HepG2 (cell line): Measurements from ENCODE around the gene C19orf38. TPM values are rescaled to one million over a fixed set of nuclear protein-coding genes. Genes with fewer than 3 reads are reported as not detected.

Experiments used
- CEBPG ChIP-seq: IDR thresholded peaks from 2 replicates; pipeline ENCODE4 v1.6.1; 2016
- KDM6A ChIP-seq: IDR thresholded peaks from 2 replicates; pipeline ENCODE4 v1.6.1; 2016; ENCODE audit warnings: low read depth
- NFYB ChIP-seq: sonication (generic); formaldehyde crosslinking; IDR thresholded peaks from 2 replicates; pipeline ENCODE4 v1.4.0; 2020; ENCODE audit warnings: missing genetic modification reagents
- POLR2A ChIP-seq, 2 experiments: IDR thresholded peaks; 2 replicates each; pipeline ENCODE4 v1.6.1; 2011; ENCODE audit warnings: low read depth in 2 of 2, low read length in 2 of 2, mild to moderate bottlenecking in 1 of 2, moderate library complexity in 1 of 2; ENCODE audit not compliant: insufficient read depth in 1 of 2
- TEAD3 ChIP-seq: optimal IDR thresholded peaks from 2 replicates; pipeline ENCODE3; 2016; ENCODE audit warnings: borderline replicate concordance
- THYN1 ChIP-seq: sonication (generic); formaldehyde crosslinking; IDR thresholded peaks from 2 replicates; pipeline ENCODE4 v1.8.1; 2023; ENCODE audit warnings: low read depth, mild to moderate bottlenecking, moderate library complexity, missing genetic modification reagents, borderline replicate concordance
- ZBTB8A ChIP-seq: sonication (generic); formaldehyde crosslinking; IDR thresholded peaks from 2 replicates; pipeline ENCODE4 v1.4.0; 2020; ENCODE audit warnings: mild to moderate bottlenecking, low read depth, missing genetic modification reagents, borderline replicate concordance
- ZEB1 ChIP-seq: IDR thresholded peaks from 2 replicates; pipeline ENCODE4 v1.6.1; 2012; ENCODE audit warnings: mild to moderate bottlenecking, low read depth, inconsistent platforms; ENCODE audit not compliant: insufficient replicate concordance
- ZMYM2 ChIP-seq: sonication (generic); formaldehyde crosslinking; IDR thresholded peaks from 2 replicates; pipeline ENCODE4 v1.8.0; 2022; ENCODE audit warnings: mild to moderate bottlenecking, missing genetic modification reagents
- ZNF317 ChIP-seq: sonication (generic); formaldehyde crosslinking; IDR thresholded peaks from 2 replicates; pipeline ENCODE4 v1.5.0; 2020; ENCODE audit warnings: mild to moderate bottlenecking, missing genetic modification reagents
- ZNF337 ChIP-seq: sonication (generic); formaldehyde crosslinking; IDR thresholded peaks from 2 replicates; pipeline ENCODE4 v1.5.1; 2020; ENCODE audit warnings: missing genetic modification reagents, low read depth, mild to moderate bottlenecking, borderline replicate concordance
- ZNF367 ChIP-seq: sonication (generic); formaldehyde crosslinking; IDR thresholded peaks from 2 replicates; pipeline ENCODE4 v1.4.0; 2020; ENCODE audit warnings: missing genetic modification reagents, borderline replicate concordance
- ZNF44 ChIP-seq: sonication (generic); formaldehyde crosslinking; IDR thresholded peaks from 2 replicates; pipeline ENCODE4 v1.5.1; 2020; ENCODE audit warnings: mild to moderate bottlenecking, missing genetic modification reagents
- ZSCAN20 ChIP-seq: sonication (generic); formaldehyde crosslinking; IDR thresholded peaks from 2 replicates; pipeline ENCODE4 v1.4.0; 2020; ENCODE audit warnings: missing genetic modification reagents, mild to moderate bottlenecking, borderline replicate concordance
- polyA plus RNA-seq, 8 experiments: library from polyadenylated mRNA; depleted of rRNA in 3 of 8; stranded (reverse) in 7 of 8; unstranded in 1 of 8; fragments of >200 nt; fragmentation: Illumina TruSeq in 4 of 8; extraction: Trizol in 4 of 8; gene quantifications; 2 replicates each; pipeline versions ENCODE4 v1.2.1 to v1.2.3, GENCODE V29; 2011 to 2016; ENCODE audit warnings: low read depth in 4 of 8, missing spikeins in 1 of 8, mixed read lengths in 1 of 8; ENCODE audit not compliant: insufficient read depth in 1 of 8
- total RNA-seq, 5 experiments: library from RNA; depleted of rRNA; stranded (reverse); fragments of >200 nt; fragmentation: Illumina TruSeq; extraction: Trizol; gene quantifications; 2 replicates each; pipeline ENCODE4 v1.2.3, GENCODE V29; 2016; ENCODE audit warnings: low read depth in 1 of 5
- TF ChIP-seq, protein P1 (sequence below): sonication (generic); formaldehyde crosslinking; IDR thresholded peaks from 2 replicates; pipeline ENCODE4 v1.4.0; 2020; ENCODE audit warnings: mild to moderate bottlenecking, missing genetic modification reagents
- TF ChIP-seq, protein P2 (sequence below): sonication (generic); formaldehyde crosslinking; IDR thresholded peaks from 2 replicates; pipeline ENCODE4 v1.4.0; 2020; ENCODE audit warnings: missing genetic modification reagents
- TF ChIP-seq, protein P3 (sequence below): sonication (generic); formaldehyde crosslinking; IDR thresholded peaks from 2 replicates; pipeline ENCODE4 v1.5.0; 2020; ENCODE audit warnings: missing genetic modification reagents, mild to moderate bottlenecking, borderline replicate concordance
- TF ChIP-seq, protein P4 (sequence below): IDR thresholded peaks from 2 replicates; pipeline ENCODE4 v1.6.1; 2016; ENCODE audit warnings: mild to moderate bottlenecking, missing biosample characterization, missing genetic modification reagents
- TF ChIP-seq, protein P5 (sequence below): sonication (generic); formaldehyde crosslinking; IDR thresholded peaks from 2 replicates; pipeline ENCODE4 v1.5.1; 2020; ENCODE audit warnings: mild to moderate bottlenecking, missing genetic modification reagents, moderate library complexity
- TF ChIP-seq, protein P6 (sequence below): sonication (generic); formaldehyde crosslinking; IDR thresholded peaks from 2 replicates; pipeline ENCODE4 v1.8.1; 2023; ENCODE audit warnings: missing genetic modification reagents, mild to moderate bottlenecking, borderline replicate concordance

C19orf38 gene
- total and polyA plus RNA-seq, 2 of the 13 experiments (the other 11 are each of a cell fraction or from before 2014, with no cell fraction given), result 0.11 TPM; not detected in 1

DNA sequence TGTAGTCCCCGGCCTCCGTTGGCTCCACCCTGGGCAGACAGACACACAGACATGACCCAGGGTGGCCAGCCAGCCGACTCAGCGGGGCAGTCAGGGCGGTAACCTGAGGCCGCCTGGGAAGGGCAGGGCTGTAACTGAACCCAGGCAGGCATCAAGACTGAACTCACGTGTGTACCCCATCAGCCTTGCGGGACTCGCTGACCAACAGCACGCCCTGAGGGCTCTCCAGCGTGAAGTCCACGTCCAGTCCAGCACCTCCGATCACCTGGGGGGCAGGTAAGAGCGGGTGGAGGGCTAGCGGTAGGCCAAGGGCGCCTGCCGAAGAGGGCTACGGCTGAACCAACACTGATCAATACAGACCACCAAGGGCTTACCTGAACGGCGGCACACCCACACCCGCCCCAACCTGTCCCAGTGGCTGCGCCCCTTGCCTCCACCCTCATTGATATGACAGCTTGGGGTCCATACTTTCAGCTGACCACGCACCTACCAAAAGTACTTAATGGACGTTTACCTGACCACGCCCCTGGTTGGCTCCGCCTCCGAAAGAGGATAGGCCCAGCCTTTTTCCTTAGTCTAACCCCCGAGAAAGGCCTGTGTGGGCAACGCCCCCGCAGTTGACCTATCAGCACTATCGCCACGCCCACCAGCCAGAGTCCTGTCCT lies 13.0 kb upstream of the C19orf38 start (continued):
- TF ChIP-seq, protein P1, sequence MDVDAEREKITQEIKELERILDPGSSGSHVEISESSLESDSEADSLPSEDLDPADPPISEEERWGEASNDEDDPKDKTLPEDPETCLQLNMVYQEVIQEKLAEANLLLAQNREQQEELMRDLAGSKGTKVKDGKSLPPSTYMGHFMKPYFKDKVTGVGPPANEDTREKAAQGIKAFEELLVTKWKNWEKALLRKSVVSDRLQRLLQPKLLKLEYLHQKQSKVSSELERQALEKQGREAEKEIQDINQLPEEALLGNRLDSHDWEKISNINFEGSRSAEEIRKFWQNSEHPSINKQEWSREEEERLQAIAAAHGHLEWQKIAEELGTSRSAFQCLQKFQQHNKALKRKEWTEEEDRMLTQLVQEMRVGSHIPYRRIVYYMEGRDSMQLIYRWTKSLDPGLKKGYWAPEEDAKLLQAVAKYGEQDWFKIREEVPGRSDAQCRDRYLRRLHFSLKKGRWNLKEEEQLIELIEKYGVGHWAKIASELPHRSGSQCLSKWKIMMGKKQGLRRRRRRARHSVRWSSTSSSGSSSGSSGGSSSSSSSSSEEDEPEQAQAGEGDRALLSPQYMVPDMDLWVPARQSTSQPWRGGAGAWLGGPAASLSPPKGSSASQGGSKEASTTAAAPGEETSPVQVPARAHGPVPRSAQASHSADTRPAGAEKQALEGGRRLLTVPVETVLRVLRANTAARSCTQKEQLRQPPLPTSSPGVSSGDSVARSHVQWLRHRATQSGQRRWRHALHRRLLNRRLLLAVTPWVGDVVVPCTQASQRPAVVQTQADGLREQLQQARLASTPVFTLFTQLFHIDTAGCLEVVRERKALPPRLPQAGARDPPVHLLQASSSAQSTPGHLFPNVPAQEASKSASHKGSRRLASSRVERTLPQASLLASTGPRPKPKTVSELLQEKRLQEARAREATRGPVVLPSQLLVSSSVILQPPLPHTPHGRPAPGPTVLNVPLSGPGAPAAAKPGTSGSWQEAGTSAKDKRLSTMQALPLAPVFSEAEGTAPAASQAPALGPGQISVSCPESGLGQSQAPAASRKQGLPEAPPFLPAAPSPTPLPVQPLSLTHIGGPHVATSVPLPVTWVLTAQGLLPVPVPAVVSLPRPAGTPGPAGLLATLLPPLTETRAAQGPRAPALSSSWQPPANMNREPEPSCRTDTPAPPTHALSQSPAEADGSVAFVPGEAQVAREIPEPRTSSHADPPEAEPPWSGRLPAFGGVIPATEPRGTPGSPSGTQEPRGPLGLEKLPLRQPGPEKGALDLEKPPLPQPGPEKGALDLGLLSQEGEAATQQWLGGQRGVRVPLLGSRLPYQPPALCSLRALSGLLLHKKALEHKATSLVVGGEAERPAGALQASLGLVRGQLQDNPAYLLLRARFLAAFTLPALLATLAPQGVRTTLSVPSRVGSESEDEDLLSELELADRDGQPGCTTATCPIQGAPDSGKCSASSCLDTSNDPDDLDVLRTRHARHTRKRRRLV (CRISPR knock-in tag), result peak; percentile 2; the same call in 1 of the 2 replicates
- TF ChIP-seq ZNF337 (CRISPR knock-in tag) (no peak), ZBTB8A (CRISPR knock-in tag) (no peak), ZNF317 (CRISPR knock-in tag) (no peak), NFYB (CRISPR knock-in tag) (peak; percentile 79), ZSCAN20 (no peak), ZNF367 (no peak), ZNF44 (no peak), THYN1 (CRISPR knock-in tag) (no peak), POLR2A (IDR thresholded peaks at IDR 0.05; ENCODE audit: insufficient read depth in 1 of 2, low read depth in 2 of 2, low read length in 2 of 2) (no peak; a peak in 1 of 4 replicates), KDM6A (CRISPR knock-in tag) (no peak), ZEB1 (no peak), CEBPG (CRISPR knock-in tag) (no peak), ZMYM2 (CRISPR knock-in tag) (no peak), TEAD3 (CRISPR knock-in tag) (no peak)
- TF ChIP-seq, protein P2, sequence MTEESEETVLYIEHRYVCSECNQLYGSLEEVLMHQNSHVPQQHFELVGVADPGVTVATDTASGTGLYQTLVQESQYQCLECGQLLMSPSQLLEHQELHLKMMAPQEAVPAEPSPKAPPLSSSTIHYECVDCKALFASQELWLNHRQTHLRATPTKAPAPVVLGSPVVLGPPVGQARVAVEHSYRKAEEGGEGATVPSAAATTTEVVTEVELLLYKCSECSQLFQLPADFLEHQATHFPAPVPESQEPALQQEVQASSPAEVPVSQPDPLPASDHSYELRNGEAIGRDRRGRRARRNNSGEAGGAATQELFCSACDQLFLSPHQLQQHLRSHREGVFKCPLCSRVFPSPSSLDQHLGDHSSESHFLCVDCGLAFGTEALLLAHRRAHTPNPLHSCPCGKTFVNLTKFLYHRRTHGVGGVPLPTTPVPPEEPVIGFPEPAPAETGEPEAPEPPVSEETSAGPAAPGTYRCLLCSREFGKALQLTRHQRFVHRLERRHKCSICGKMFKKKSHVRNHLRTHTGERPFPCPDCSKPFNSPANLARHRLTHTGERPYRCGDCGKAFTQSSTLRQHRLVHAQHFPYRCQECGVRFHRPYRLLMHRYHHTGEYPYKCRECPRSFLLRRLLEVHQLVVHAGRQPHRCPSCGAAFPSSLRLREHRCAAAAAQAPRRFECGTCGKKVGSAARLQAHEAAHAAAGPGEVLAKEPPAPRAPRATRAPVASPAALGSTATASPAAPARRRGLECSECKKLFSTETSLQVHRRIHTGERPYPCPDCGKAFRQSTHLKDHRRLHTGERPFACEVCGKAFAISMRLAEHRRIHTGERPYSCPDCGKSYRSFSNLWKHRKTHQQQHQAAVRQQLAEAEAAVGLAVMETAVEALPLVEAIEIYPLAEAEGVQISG (CRISPR knock-in tag), result no peak
- TF ChIP-seq, protein P3, sequence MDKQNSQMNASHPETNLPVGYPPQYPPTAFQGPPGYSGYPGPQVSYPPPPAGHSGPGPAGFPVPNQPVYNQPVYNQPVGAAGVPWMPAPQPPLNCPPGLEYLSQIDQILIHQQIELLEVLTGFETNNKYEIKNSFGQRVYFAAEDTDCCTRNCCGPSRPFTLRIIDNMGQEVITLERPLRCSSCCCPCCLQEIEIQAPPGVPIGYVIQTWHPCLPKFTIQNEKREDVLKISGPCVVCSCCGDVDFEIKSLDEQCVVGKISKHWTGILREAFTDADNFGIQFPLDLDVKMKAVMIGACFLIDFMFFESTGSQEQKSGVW, result no peak
- TF ChIP-seq, protein P4, sequence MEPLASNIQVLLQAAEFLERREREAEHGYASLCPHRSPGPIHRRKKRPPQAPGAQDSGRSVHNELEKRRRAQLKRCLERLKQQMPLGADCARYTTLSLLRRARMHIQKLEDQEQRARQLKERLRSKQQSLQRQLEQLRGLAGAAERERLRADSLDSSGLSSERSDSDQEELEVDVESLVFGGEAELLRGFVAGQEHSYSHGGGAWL (CRISPR knock-in tag), result no peak
- TF ChIP-seq, protein P5, sequence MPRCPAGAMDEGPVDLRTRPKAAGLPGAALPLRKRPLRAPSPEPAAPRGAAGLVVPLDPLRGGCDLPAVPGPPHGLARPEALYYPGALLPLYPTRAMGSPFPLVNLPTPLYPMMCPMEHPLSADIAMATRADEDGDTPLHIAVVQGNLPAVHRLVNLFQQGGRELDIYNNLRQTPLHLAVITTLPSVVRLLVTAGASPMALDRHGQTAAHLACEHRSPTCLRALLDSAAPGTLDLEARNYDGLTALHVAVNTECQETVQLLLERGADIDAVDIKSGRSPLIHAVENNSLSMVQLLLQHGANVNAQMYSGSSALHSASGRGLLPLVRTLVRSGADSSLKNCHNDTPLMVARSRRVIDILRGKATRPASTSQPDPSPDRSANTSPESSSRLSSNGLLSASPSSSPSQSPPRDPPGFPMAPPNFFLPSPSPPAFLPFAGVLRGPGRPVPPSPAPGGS (CRISPR knock-in tag), result no peak
- TF ChIP-seq, protein P6, sequence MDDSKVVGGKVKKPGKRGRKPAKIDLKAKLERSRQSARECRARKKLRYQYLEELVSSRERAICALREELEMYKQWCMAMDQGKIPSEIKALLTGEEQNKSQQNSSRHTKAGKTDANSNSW (CRISPR knock-in tag), result no peak
